Measurements from ENCODE around the gene SYT5. TPM values are rescaled to one million over a fixed set of nuclear protein-coding genes. Genes with fewer than 3 reads are reported as not detected.

SYT5 gene
- total and polyA plus RNA-seq, 2 donors (not counting 3 experiments of a cell fraction or from before 2014, with no cell fraction given): 0.42 TPM; not detected in 1

DNA sequence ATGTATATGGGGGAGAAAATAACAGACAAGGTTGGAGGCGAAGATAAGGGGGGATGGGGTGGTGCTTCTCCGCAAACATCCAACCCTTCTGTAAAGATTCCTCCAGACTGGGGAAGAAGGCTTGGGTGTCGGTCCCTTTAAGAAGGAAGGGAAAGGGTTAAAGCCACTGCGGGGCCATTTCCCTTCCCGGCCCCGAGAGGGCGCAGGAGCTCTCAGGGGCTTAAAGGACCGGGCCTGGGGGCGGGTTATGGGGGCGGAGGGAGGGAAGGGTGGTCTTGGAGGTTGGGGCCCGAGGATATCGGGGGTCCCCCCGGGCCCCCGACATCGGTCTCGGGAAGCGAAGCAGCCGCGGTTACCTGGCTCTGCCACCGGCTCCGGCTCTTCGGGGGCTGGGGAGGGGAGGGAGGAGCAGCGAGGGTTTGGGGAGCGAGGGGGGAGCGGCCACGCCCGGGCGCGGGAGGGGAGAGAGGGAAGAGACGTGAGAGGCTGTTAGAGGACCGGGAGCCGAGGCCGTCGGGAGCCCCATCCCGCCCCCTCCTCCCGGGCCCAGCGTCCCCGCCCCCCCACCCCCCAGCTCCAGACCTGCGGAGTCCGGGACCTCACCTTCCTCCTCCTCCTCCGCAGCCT is 33.9 kb downstream of the SYT5 start:
- DNase-seq (ENCODE audit: low read depth, low spot score) (no peak), FAIRE-seq (no peak)
- no peaks in the 10 kb centered on the region for H3K9me1 ChIP-seq (replicated peaks; ENCODE audit: control insufficient read depth, extremely low read depth, insufficient read depth, low read length)
- intact Hi-C loops (cut with micrococcal nuclease): loop anchor here (10.0 kb wide), 1 partner anchor 239 kb away; the partner anchor contains the start of genes RPL28 and TMEM238
- dilution Hi-C loops (cut with MboI; ENCODE audit: extremely low pct_ligation_motif_present, low sequenced_read_pairs): no loop called here
- no peaks in the 10 kb centered on the region for H3K4me1 ChIP-seq (ENCODE audit: control insufficient read depth, extremely low read depth, insufficient read depth, low read length)
- H3K9me3 ChIP-seq (replicated peaks; ENCODE audit: control insufficient read depth, insufficient read depth, low read length): no peaks in the 10 kb centered on the region
- H3K9ac ChIP-seq (replicated peaks; ENCODE audit: extremely low read depth, insufficient read depth, low read length): no peak overlapping the region
- no peak overlapping the region for H3K4me2 ChIP-seq (ENCODE audit: insufficient read depth, low read length)
- no peak overlapping the region for H3K4me3 ChIP-seq (replicated peaks in 1 of 3; ENCODE audit: insufficient read depth in 1 of 3, low read depth in 1 of 3, low read length in 3 of 3)
- H3K36me3 ChIP-seq (ENCODE audit: control insufficient read depth in 2 of 2, extremely low read depth in 1 of 2, insufficient read depth in 2 of 2, low read length in 2 of 2): no peaks in the 10 kb centered on the region
- POLR2A ChIA-PET: no interaction called here
- H2AFZ ChIP-seq (ENCODE audit: low read depth, low read length): no peak overlapping the region
- H4K20me1 ChIP-seq (replicated peaks; ENCODE audit: control insufficient read depth, extremely low read depth, insufficient read depth, low read length): no peaks in the 10 kb centered on the region
- H3K27me3 ChIP-seq (ENCODE audit: control insufficient read depth in 2 of 2, insufficient read depth in 2 of 2, low read length in 2 of 2): peaks cover 7 to 15% of the 10 kb centered on the region in 2 experiments
- no TSS peak for BruUV-seq (replicated peaks)
- TF ChIP-seq CTCF (IDR thresholded peaks at IDR 0.05; ENCODE audit: extremely low read depth in 1 of 2, insufficient read depth in 1 of 2, low read depth in 1 of 2, low read length in 2 of 2) (peak; percentile 34 to 55), POLR2AphosphoS5 (IDR thresholded peaks at IDR 0.05; ENCODE audit: insufficient read depth, low read depth, low read length) (no peak), MYC (IDR thresholded peaks at IDR 0.05; ENCODE audit: low read depth, low read length) (no peak)
- CTCF ChIA-PET: interaction anchor here (0.5 to 3.8 kb wide), 11 partner anchors 10 to 358 kb away, joined by 3 to 34 read pairs (median 4); partner anchors contain the start of genes COX6B2, DNAAF3 and TMEM238
- no peak overlapping the region for H3K27ac ChIP-seq (ENCODE audit: insufficient read depth, low read depth, low read length)
- no peaks in the 10 kb centered on the region for H3K79me2 ChIP-seq (ENCODE audit: control insufficient read depth, insufficient read depth, low read length)

DNA sequence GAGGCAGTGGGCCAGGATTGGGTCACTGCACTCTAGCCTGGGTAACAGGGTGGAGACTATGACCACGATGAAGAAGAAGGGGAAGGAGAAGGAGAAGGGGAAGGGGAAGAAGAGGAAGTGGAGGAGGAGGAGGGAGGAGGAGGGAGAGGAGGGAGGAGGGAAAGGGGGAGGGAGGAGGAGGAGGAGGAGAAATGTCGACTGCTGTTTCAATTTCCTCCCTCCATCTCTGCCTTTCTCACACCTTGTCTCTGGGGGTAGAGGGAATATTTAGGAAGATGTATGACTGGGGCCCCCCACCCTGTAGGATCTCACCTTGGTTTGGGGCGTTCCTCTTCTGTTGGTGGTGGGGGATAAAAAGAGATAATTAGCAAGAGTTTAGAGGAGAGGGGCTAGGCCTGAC is 34.9 kb downstream of the SYT5 start:
- H3K79me2 ChIP-seq (ENCODE audit: control insufficient read depth, insufficient read depth, low read length): no peaks in the 10 kb centered on the region
- H3K4me3 ChIP-seq (replicated peaks in 1 of 3; ENCODE audit: insufficient read depth in 1 of 3, low read depth in 1 of 3, low read length in 3 of 3): no peak overlapping the region
- ChIA-PET POLR2A (no interaction called here), CTCF (interaction anchor here (3.8 kb wide), 1 partner anchor 15 kb away, joined by 34 read pairs; no protein-coding TSS in a partner anchor)
- H4K20me1 ChIP-seq (replicated peaks; ENCODE audit: control insufficient read depth, extremely low read depth, insufficient read depth, low read length): no peaks in the 10 kb centered on the region
- intact Hi-C loops (cut with micrococcal nuclease): loop anchor here (10.0 kb wide), 1 partner anchor 240 kb away; the partner anchor contains the start of genes RPL28 and TMEM238
- H3K27ac ChIP-seq (ENCODE audit: insufficient read depth, low read depth, low read length): no peak overlapping the region
- no peaks in the 10 kb centered on the region for H3K36me3 ChIP-seq (ENCODE audit: control insufficient read depth in 2 of 2, extremely low read depth in 1 of 2, insufficient read depth in 2 of 2, low read length in 2 of 2)
- no peak overlapping the region for H3K4me2 ChIP-seq (ENCODE audit: insufficient read depth, low read length)
- FAIRE-seq (no peak), DNase-seq (ENCODE audit: low read depth, low spot score) (no peak)
- no peaks in the 10 kb centered on the region for H3K9me1 ChIP-seq (replicated peaks; ENCODE audit: control insufficient read depth, extremely low read depth, insufficient read depth, low read length)
- H3K27me3 ChIP-seq (ENCODE audit: control insufficient read depth in 2 of 2, insufficient read depth in 2 of 2, low read length in 2 of 2): peaks cover 7 to 13% of the 10 kb centered on the region in 2 experiments
- TF ChIP-seq GATA2 (IDR thresholded peaks at IDR 0.05; ENCODE audit: insufficient read depth, insufficient read length, low read depth, low read length) (no peak), CTCF (IDR thresholded peaks at IDR 0.05; ENCODE audit: extremely low read depth in 1 of 2, insufficient read depth in 1 of 2, low read depth in 1 of 2, low read length in 2 of 2) (no peak), EZH2 (IDR thresholded peaks at IDR 0.05; ENCODE audit: borderline replicate concordance, low read depth, low read length, severe bottlenecking) (no peak), POLR2AphosphoS5 (IDR thresholded peaks at IDR 0.05; ENCODE audit: insufficient read depth, low read depth, low read length) (no peak), JUN (IDR thresholded peaks at IDR 0.05; ENCODE audit: borderline replicate concordance, insufficient read depth, insufficient read length, low read depth) (no peak), POLR2A (IDR thresholded peaks at IDR 0.05; ENCODE audit: low read depth, low read length) (no peak), FOS (IDR thresholded peaks at IDR 0.05; ENCODE audit: borderline replicate concordance, insufficient read depth, low read length) (no peak), MYC (IDR thresholded peaks at IDR 0.05; ENCODE audit: low read depth, low read length) (no peak), MAX (IDR thresholded peaks at IDR 0.05; ENCODE audit: insufficient read depth, insufficient read length) (no peak)
- no peak overlapping the region for H2AFZ ChIP-seq (ENCODE audit: low read depth, low read length)
- dilution Hi-C loops (cut with MboI; ENCODE audit: extremely low pct_ligation_motif_present, low sequenced_read_pairs): no loop called here
- no peaks in the 10 kb centered on the region for H3K9me3 ChIP-seq (replicated peaks; ENCODE audit: control insufficient read depth, insufficient read depth, low read length)
- no peaks in the 10 kb centered on the region for H3K4me1 ChIP-seq (ENCODE audit: control insufficient read depth, extremely low read depth, insufficient read depth, low read length)
- no TSS peak for BruUV-seq (replicated peaks)
- no peak overlapping the region for H3K9ac ChIP-seq (replicated peaks; ENCODE audit: extremely low read depth, insufficient read depth, low read length)

All from endothelial cell of umbilical vein (primary cell).